Middle frontal gyrus (tissue), 1 donor: ENCODE results near the gene UTY.

Experiments
- DNase-seq: peaks from one replicate; pipeline ENCODE4 v3.0.0-alpha.2; 2015; ENCODE audit warnings: low spot score; ENCODE audit errors: extremely low spot score

Gene UTY

GRCh38 chrY:13416869-13417661 lies 62.8 kb downstream of the UTY start:
- no peak for DNase-seq

GRCh38 chrY:13415556-13415955 lies 64.3 kb downstream of the UTY start:
- no peak for DNase-seq

- DNase-seq, result no peak
These were observed 81.0 kb downstream of the UTY start for GRCh38 chrY:13398876-13399275.

- no peak for DNase-seq
These were observed 98.6 kb downstream of the UTY start for GRCh38 chrY:13381110-13381683.

- no peak for DNase-seq
These were observed 108.7 kb downstream of the UTY start for GRCh38 chrY:13370868-13371800.

- DNase-seq, result no peak
These were observed 109.6 kb downstream of the UTY start for GRCh38 chrY:13370245-13370644.

- no peak for DNase-seq
These were observed 111.4 kb downstream of the UTY start for GRCh38 chrY:13368513-13368845.

- DNase-seq, result no peak
These were observed 116.2 kb downstream of the UTY start for GRCh38 chrY:13363641-13364040.

GRCh38 chrY:13362662-13363061 lies 117.2 kb downstream of the UTY start:
- DNase-seq, result no peak

GRCh38 chrY:13361656-13362636 lies 117.9 kb downstream of the UTY start:
- no peak for DNase-seq

- no peak for DNase-seq
These were observed 128.4 kb downstream of the UTY start for GRCh38 chrY:13351443-13351842.

GRCh38 chrY:13347106-13347505 lies 132.7 kb downstream of the UTY start:
- no peak for DNase-seq

GRCh38 chrY:13345549-13345948 lies 134.3 kb downstream of the UTY start:
- no peak for DNase-seq

- DNase-seq, result no peak
These were observed 136.4 kb downstream of the UTY start for GRCh38 chrY:13343307-13343946.

- peak; percentile 3 for DNase-seq
These were observed 139.9 kb downstream of the UTY start for GRCh38 chrY:13339939-13340338.

GRCh38 chrY:13339381-13339780 lies 140.5 kb downstream of the UTY start:
- no peak for DNase-seq

GRCh38 chrY:13338711-13339110 lies 141.1 kb downstream of the UTY start:
- DNase-seq, result no peak

GRCh38 chrY:13337934-13338333 lies 141.9 kb downstream of the UTY start:
- no peak for DNase-seq

- no peak for DNase-seq
These were observed 146.0 kb downstream of the UTY start for GRCh38 chrY:13333791-13334190.

- no peak for DNase-seq
These were observed 149.2 kb downstream of the UTY start for GRCh38 chrY:13330651-13331050.
